DOHH2 (cell line): Measurements from ENCODE around the gene DISP2.

Experiments
- H3F3A ChIP-seq: fragments of 200-600 bp; sonication (generic), shearing (Covaris generic); 2 replicates; pipeline ENCODE4 v1.6.0; 2016; ENCODE audit warnings: antibody characterized with exemption, mild to moderate bottlenecking; ENCODE audit not compliant: control insufficient read depth, insufficient read depth
- H3K27ac ChIP-seq: fragments of 200-600 bp; sonication (generic); 2 replicates; pipeline ENCODE4 v1.5.1; 2014; ENCODE audit warnings: low read depth, mild to moderate bottlenecking, low read length, moderate library complexity
- H3K27me3 ChIP-seq: fragments of 200-600 bp; sonication (generic); 2 replicates; pipeline ENCODE4 v1.6.1; 2014; ENCODE audit warnings: mild to moderate bottlenecking, low read length, mixed read lengths; ENCODE audit not compliant: control insufficient read depth
- H3K36me3 ChIP-seq: fragments of 200-600 bp; sonication (generic); 2 replicates; pipeline ENCODE4 v1.6.1; 2014; ENCODE audit warnings: mild to moderate bottlenecking, low read length, moderate library complexity, mixed read lengths; ENCODE audit not compliant: control insufficient read depth
- H3K4me1 ChIP-seq: fragments of 200-600 bp; sonication (generic); 2 replicates; pipeline ENCODE4 v1.6.1; 2014; ENCODE audit warnings: mild to moderate bottlenecking, low read length, mixed read lengths; ENCODE audit not compliant: control insufficient read depth
- H3K4me2 ChIP-seq: fragments of 200-600 bp; sonication (generic); 2 replicates; pipeline ENCODE4 v1.6.0; 2014; ENCODE audit warnings: mild to moderate bottlenecking, low read length, moderate library complexity
- H3K4me3 ChIP-seq: fragments of 200-600 bp; sonication (generic); 2 replicates; pipeline ENCODE4 v1.5.1; 2014; ENCODE audit warnings: mild to moderate bottlenecking, low read length, mixed read lengths
- H3K79me2 ChIP-seq: fragments of 200-600 bp; sonication (generic); 2 replicates; pipeline ENCODE4 v1.6.1; 2014; ENCODE audit warnings: mild to moderate bottlenecking, low read length, mixed read lengths; ENCODE audit not compliant: control insufficient read depth
- H3K9me2 ChIP-seq: fragments of 200-600 bp; sonication (generic); replicated peaks from 2 replicates; pipeline ENCODE4 v1.6.1; 2014; ENCODE audit warnings: mild to moderate bottlenecking, low read length, mixed read lengths; ENCODE audit not compliant: control insufficient read depth
- H3K9me3 ChIP-seq: fragments of 200-600 bp; sonication (generic); 2 replicates; pipeline ENCODE4 v1.6.1; 2014; ENCODE audit warnings: antibody characterized with exemption, low read length, mixed read lengths; ENCODE audit not compliant: control insufficient read depth, insufficient read depth
- H4K20me1 ChIP-seq: fragments of 200-600 bp; sonication (generic); 2 replicates; pipeline ENCODE4 v1.6.0; 2014; ENCODE audit warnings: low read depth, mild to moderate bottlenecking, antibody characterized with exemption, low read length, moderate library complexity; ENCODE audit not compliant: control insufficient read depth, insufficient read depth
- CTCF ChIP-seq: fragments of 200-600 bp; sonication (generic); IDR thresholded peaks from one replicate; pipeline ENCODE4 v1.5.1; 2014; ENCODE audit warnings: antibody characterized with exemption, mild to moderate bottlenecking, low read depth, low read length; ENCODE audit not compliant: poor library complexity, severe bottlenecking
- EZH2phosphoT487 ChIP-seq: fragments of 200-600 bp; sonication (generic); IDR thresholded peaks from 2 replicates; pipeline ENCODE4 v1.6.1; 2017; ENCODE audit warnings: borderline replicate concordance, mild to moderate bottlenecking, antibody characterized with exemption, low read length, moderate library complexity, mixed read lengths

The DISP2 gene

GRCh38 chr15:40345867-40346578, 12.0 kb upstream of the DISP2 start:
- H3K4me2 ChIP-seq: no peak overlapping the region
- H3K9me3 ChIP-seq: no peaks in the 10 kb centered on the region
- no peak for TF ChIP-seq CTCF
- TF ChIP-seq EZH2phosphoT487: no peak
- no peak overlapping the region for H3K27ac ChIP-seq
- H3K4me3 ChIP-seq: no peak overlapping the region
- no peaks in the 10 kb centered on the region for H3K9me2 ChIP-seq
- H3F3A ChIP-seq: no peaks in the 10 kb centered on the region
- H3K27me3 ChIP-seq: no peaks in the 10 kb centered on the region
- no peaks in the 10 kb centered on the region for H3K36me3 ChIP-seq
- peaks cover 2% of the 10 kb centered on the region; the same call in 1 of the 2 replicates for H3K4me1 ChIP-seq
- H4K20me1 ChIP-seq: no peaks in the 10 kb centered on the region
- no peaks in the 10 kb centered on the region for H3K79me2 ChIP-seq

- no peaks in the 10 kb centered on the region for H3F3A ChIP-seq
- H4K20me1 ChIP-seq: no peaks in the 10 kb centered on the region
- no peaks in the 10 kb centered on the region for H3K9me3 ChIP-seq
- no peak overlapping the region for H3K4me3 ChIP-seq
- no peaks in the 10 kb centered on the region for H3K27me3 ChIP-seq
- no peak for TF ChIP-seq CTCF
- TF ChIP-seq EZH2phosphoT487: no peak
- H3K4me1 ChIP-seq: peaks cover 2% of the 10 kb centered on the region; the same call in 1 of the 2 replicates
- H3K27ac ChIP-seq: no peak overlapping the region
- H3K9me2 ChIP-seq: no peaks in the 10 kb centered on the region
- H3K36me3 ChIP-seq: no peaks in the 10 kb centered on the region
- H3K79me2 ChIP-seq: no peaks in the 10 kb centered on the region
- H3K4me2 ChIP-seq: no peak overlapping the region
Observed at GRCh38 chr15:40346579-40347558, 11.2 kb upstream of the DISP2 start.

- Histone ChIP-seq H3K4me1 (peaks cover 2% of the 10 kb centered on the region; the same call in 1 of the 2 replicates), H3K4me3 (no peak overlapping the region), H3K36me3 (no peaks in the 10 kb centered on the region), H3K9me2 (no peaks in the 10 kb centered on the region), H4K20me1 (no peaks in the 10 kb centered on the region), H3K27me3 (peaks cover 3% of the 10 kb centered on the region; the same call in 1 of the 2 replicates), H3K4me2 (no peak overlapping the region), H3K9me3 (no peaks in the 10 kb centered on the region), H3F3A (no peaks in the 10 kb centered on the region), H3K79me2 (no peaks in the 10 kb centered on the region), H3K27ac (no peak overlapping the region)
- TF ChIP-seq EZH2phosphoT487: no peak
- no peak for TF ChIP-seq CTCF
Observed at GRCh38 chr15:40347559-40348473, 10.2 kb upstream of the DISP2 start.
